Suprapubic skin (tissue), 4 donors: ENCODE measurements around the gene GPATCH3. TPM values are rescaled to one million over a fixed set of nuclear protein-coding genes. Genes with fewer than 3 reads are reported as not detected.

Experiments
- DNase-seq, 2 donors: peaks; one replicate each; pipeline ENCODE4 v3.0.0-alpha.2; 2019; ENCODE audit warnings: low spot score in 2 of 2
- H3K27ac ChIP-seq: fragments of 200-600 bp; sonication (generic); one replicate; pipeline ENCODE4 v1.5.1; 2019
- H3K27me3 ChIP-seq: fragments of 200-600 bp; sonication (generic); one replicate; pipeline ENCODE4 v1.5.1; 2019
- H3K36me3 ChIP-seq: fragments of 200-600 bp; sonication (generic); one replicate; pipeline ENCODE4 v1.5.1; 2019
- H3K4me1 ChIP-seq: fragments of 200-600 bp; sonication (generic); one replicate; pipeline ENCODE4 v1.5.1; 2019
- H3K4me3 ChIP-seq: fragments of 200-600 bp; sonication (generic); one replicate; pipeline ENCODE4 v1.5.1; 2019; ENCODE audit warnings: mild to moderate bottlenecking
- H3K9me3 ChIP-seq: fragments of 200-600 bp; sonication (generic); one replicate; pipeline ENCODE4 v1.5.1; 2019
- CTCF ChIP-seq, 2 donors: fragments of 200-600 bp in 1 of 2; fragments of 450-650 bp in 1 of 2; sonication (generic) in 1 of 2; IDR thresholded peaks; one replicate each; pipeline ENCODE4 v1.5.1; 2016 to 2019; ENCODE audit warnings: antibody characterized with exemption in 2 of 2, mild to moderate bottlenecking in 1 of 2, moderate library complexity in 1 of 2
- EP300 ChIP-seq: sonication (generic); formaldehyde crosslinking; IDR thresholded peaks from one replicate; pipeline ENCODE4 v1.6.1; 2017; ENCODE audit warnings: antibody characterized with exemption
- POLR2A ChIP-seq, 2 donors: fragments of 450-650 bp; IDR thresholded peaks; one replicate each; pipeline ENCODE4 v1.6.1; 2017; ENCODE audit warnings: antibody characterized with exemption in 2 of 2, mild to moderate bottlenecking in 2 of 2, moderate library complexity in 2 of 2
- POLR2AphosphoS5 ChIP-seq, 3 donors: sonication (generic); formaldehyde crosslinking; IDR thresholded peaks; one replicate each; pipeline ENCODE4 v1.6.1; 2017; ENCODE audit warnings: antibody characterized with exemption in 3 of 3
- WGBS: methylation state at CpG from one replicate; pipeline ENCODE4 v1.1.5; 2018; 5-methylcytosine and 5-hydroxymethylcytosine counted together
- total RNA-seq, 4 donors: library from RNA; depleted of rRNA; stranded (reverse); fragments of >200 nt; gene quantifications; one replicate each; pipeline ENCODE4 v1.1.0, GENCODE V29; 2016

GPATCH3 gene
- total RNA-seq, 4 donors from 2014 or later, result 14.1 to 20.5 (median 15.8) TPM

DNA sequence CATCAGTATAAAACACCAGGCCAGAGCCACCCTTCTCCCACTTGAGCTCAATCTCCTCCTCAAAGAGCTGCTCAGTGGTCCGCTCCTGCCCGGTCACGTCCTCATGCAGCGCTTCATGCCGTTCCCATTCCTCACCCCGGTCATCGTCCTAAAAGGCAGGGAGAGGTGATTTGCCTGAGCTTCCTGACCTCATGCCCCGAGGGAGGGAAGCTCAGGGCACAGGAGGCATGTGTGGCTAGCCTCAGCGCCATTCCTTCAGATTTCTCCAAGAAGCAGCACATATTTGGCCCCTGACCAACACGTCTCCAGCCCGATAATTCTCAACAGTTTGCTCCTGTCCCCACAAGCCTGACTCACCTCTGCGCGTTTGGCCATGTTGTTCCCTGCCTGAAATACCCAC lies 6.0 kb downstream of the GPATCH3 start:
- peaks cover 61% of the 10 kb centered on the region for H3K36me3 ChIP-seq
- 91% methylated on average over 13 of the region's 13 CpGs for WGBS
- H3K27ac ChIP-seq, result no peak overlapping the region
- H3K4me3 ChIP-seq, result no peak overlapping the region
- H3K9me3 ChIP-seq, result no peaks in the 10 kb centered on the region
- DNase-seq, result no peak
- H3K4me1 ChIP-seq, result peaks cover 17% of the 10 kb centered on the region
- H3K27me3 ChIP-seq, result no peaks in the 10 kb centered on the region
- TF ChIP-seq CTCF (IDR thresholded peaks at IDR 0.05) (no peak), POLR2AphosphoS5 (IDR thresholded peaks at IDR 0.05) (no peak), POLR2A (IDR thresholded peaks at IDR 0.05) (no peak), EP300 (no peak)

GRCh38 chr1:26890467-26890796 lies 9.8 kb downstream of the GPATCH3 start:
- Histone ChIP-seq H3K27ac (peak overlapping the region; percentile 86), H3K27me3 (no peaks in the 10 kb centered on the region), H3K9me3 (no peaks in the 10 kb centered on the region), H3K4me1 (peaks cover 21% of the 10 kb centered on the region), H3K36me3 (peaks cover 65% of the 10 kb centered on the region), H3K4me3 (peak overlapping the region; percentile 77)
- TF ChIP-seq EP300 (no peak), CTCF (IDR thresholded peaks at IDR 0.05) (no peak), POLR2A (IDR thresholded peaks at IDR 0.05) (no peak), POLR2AphosphoS5 (IDR thresholded peaks at IDR 0.05) (no peak)
- 2% methylated on average over 9 of the region's 12 CpGs for WGBS
- DNase-seq, result no peak

DNA sequence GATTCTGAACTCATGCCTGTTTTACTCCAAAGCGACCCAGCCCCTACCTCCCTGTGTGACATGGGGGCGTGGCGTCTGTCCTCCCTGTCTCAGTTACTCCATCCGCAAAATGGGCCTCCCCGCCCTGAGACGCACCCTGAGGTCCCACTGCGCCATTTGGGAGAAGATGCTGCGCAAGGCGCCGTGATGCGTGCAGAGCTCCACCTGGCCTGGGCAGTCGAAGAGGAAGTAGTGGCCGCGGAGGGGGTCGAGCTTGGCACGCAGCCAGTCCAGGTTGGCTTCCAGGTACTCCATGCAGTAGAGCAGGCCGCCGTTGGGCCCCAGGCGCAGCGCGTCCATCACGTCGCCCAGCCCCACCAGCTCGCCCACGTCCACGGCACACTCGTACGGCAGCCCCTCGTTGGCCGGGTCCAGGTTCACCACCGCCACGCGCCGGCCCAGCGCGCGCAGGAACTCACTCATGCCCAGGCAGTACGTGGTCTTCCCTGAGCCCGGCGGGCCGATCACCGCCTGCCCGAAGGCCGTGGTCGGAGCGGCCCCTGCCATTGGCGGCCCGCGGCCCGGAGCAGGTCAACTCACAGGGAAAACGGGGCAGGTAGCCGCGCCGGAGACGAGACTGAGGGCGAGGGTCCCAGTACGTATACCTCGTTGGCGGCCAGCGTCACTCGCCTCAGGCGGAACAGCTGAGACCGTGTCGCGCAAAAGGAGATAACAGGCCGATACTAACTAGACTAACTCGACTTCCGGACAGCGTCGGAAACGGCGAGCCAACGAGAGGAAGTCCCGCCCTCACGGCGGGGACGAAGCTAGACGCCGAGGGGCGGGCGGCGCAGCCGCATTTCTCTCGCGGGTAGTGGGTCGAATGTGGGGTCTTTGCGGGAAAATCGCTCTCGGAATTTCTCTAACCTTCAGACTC lies 10.5 kb downstream of the GPATCH3 start, which contains the start of gene GPN2:
Gene GPN2, minus strand, starts transcription at position 733 of the 916 bp plus-strand sequence. Its CDS starts 187 bp downstream, at position 546.
- Histone ChIP-seq H3K4me3 (peak within 1 kb of the TSS; percentile 77), H3K36me3 (peaks cover 65% of the 10 kb centered on the region), H3K4me1 (peaks cover 21% of the 10 kb centered on the region), H3K27me3 (no peaks in the 10 kb centered on the region), H3K9me3 (no peaks in the 10 kb centered on the region), H3K27ac (peak within 1 kb of the TSS; percentile 86)
- DNase-seq, result peak; percentile 79 to 88
- under 1% methylated on average over 44 of the region's 89 CpGs for WGBS
- TF ChIP-seq EP300, result no peak
- peak in 2 of 3 donors; percentile 66 to 75 for TF ChIP-seq POLR2AphosphoS5 (IDR thresholded peaks at IDR 0.05)
- TF ChIP-seq CTCF (IDR thresholded peaks at IDR 0.05), result no peak
- TF ChIP-seq POLR2A (IDR thresholded peaks at IDR 0.05), result peak in 1 of 2 donors; percentile 63

DNA sequence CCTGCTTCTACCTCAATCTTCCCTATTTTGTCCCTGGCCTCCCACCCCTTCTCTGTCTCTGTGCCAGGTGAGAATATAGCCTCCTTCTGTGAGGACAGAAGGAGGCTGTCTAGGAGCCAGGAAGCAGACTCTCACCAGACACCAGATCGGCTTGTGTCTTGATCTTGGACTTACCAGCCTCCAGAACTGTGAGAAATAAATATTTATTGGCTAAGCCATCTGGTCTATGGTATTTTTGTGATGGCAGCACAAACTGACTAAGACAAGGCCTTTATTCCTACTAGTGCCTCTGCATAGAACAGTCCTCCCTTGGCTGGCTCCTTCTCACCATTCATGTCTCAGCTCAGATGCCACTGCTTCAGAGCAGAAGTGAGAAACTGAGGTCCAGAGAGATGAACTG lies 12.0 kb downstream of the GPATCH3 start:
- H3K4me1 ChIP-seq, result peaks cover 21% of the 10 kb centered on the region
- no peaks in the 10 kb centered on the region for H3K27me3 ChIP-seq
- peaks cover 65% of the 10 kb centered on the region for H3K36me3 ChIP-seq
- 75% methylated on average over 1 of the region's 1 CpG for WGBS
- no peak for DNase-seq
- H3K4me3 ChIP-seq, result no peak overlapping the region
- no peak overlapping the region for H3K27ac ChIP-seq
- no peaks in the 10 kb centered on the region for H3K9me3 ChIP-seq
- TF ChIP-seq CTCF (IDR thresholded peaks at IDR 0.05) (no peak), POLR2A (IDR thresholded peaks at IDR 0.05) (no peak)

DNA sequence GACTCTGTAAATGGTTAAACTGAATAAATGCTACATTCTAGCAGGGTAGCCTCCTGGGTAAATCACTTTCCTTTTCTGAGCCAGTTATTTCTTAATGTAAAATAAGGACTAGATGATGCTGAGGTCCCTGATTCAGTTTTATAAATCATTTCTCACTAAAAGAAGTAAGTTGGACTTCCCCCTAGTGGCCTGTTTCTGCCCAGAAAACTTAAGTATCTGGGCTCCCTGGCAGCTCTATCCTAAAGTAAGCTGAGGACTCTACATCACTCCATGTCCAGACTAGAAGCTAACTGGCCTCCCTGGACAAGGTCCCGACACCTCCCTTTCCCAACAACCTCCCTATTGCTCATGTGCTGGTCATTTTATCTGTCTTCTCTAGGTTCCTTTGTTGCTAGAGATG lies 13.1 kb downstream of the GPATCH3 start:
- Histone ChIP-seq H3K9me3 (no peaks in the 10 kb centered on the region), H3K27me3 (no peaks in the 10 kb centered on the region), H3K36me3 (peaks cover 65% of the 10 kb centered on the region), H3K27ac (no peak overlapping the region), H3K4me1 (peaks cover 21% of the 10 kb centered on the region), H3K4me3 (no peak overlapping the region)
- WGBS, result 84% methylated on average over 1 of the region's 1 CpG
- no peak for DNase-seq
- TF ChIP-seq POLR2AphosphoS5 (IDR thresholded peaks at IDR 0.05), result no peak
- no peak for TF ChIP-seq POLR2A (IDR thresholded peaks at IDR 0.05)
- TF ChIP-seq EP300, result no peak
- TF ChIP-seq CTCF (IDR thresholded peaks at IDR 0.05), result peak in 1 of 2 donors; percentile 26
